HepG2 (cell line): Measurements from ENCODE around the gene CABP4.

ENCODE experiments used
- ATAD3A ChIP-seq: sonication (generic); formaldehyde crosslinking; IDR thresholded peaks from 2 replicates; pipeline ENCODE4 v1.4.0; 2020; ENCODE audit warnings: missing genetic modification reagents
- EP300 ChIP-seq, 3 experiments: sonication (generic) in 1 of 3; formaldehyde crosslinking in 1 of 3; IDR thresholded peaks; 2 replicates each; pipeline versions ENCODE4 v1.5.1 to v1.6.1; 2011 to 2020; ENCODE audit warnings: low read depth in 2 of 3, low read length in 2 of 3, borderline replicate concordance in 1 of 3, improper control_type of control experiment in 1 of 3, mild to moderate bottlenecking in 1 of 3, missing genetic modification reagents in 1 of 3, moderate library complexity in 1 of 3
- EZH2 ChIP-seq: conservative IDR thresholded peaks from 2 replicates; pipeline ENCODE4 v1.6.1; 2012; ENCODE audit warnings: mild to moderate bottlenecking, low read depth, low read length, moderate library complexity
- NFRKB ChIP-seq: fragments of 450-650 bp; IDR thresholded peaks from 2 replicates; pipeline ENCODE4 v1.6.1; 2017
- RELA ChIP-seq: sonication (generic); formaldehyde crosslinking; IDR thresholded peaks from 2 replicates; pipeline ENCODE4 v1.4.0; 2020; ENCODE audit warnings: missing genetic modification reagents
- ZNF709 ChIP-seq: sonication (generic); formaldehyde crosslinking; IDR thresholded peaks from 2 replicates; pipeline ENCODE4 v1.5.0; 2020; ENCODE audit warnings: mild to moderate bottlenecking, missing genetic modification reagents
- TF ChIP-seq, protein P1 (sequence below): sonication (generic); formaldehyde crosslinking; IDR thresholded peaks from 2 replicates; pipeline ENCODE4 v1.4.0; 2020; ENCODE audit warnings: missing genetic modification reagents
- TF ChIP-seq, protein P2 (sequence below): sonication (generic); formaldehyde crosslinking; IDR thresholded peaks from 2 replicates; pipeline ENCODE4 v1.9.0; 2021; ENCODE audit warnings: missing genetic modification reagents, borderline replicate concordance

DNA sequence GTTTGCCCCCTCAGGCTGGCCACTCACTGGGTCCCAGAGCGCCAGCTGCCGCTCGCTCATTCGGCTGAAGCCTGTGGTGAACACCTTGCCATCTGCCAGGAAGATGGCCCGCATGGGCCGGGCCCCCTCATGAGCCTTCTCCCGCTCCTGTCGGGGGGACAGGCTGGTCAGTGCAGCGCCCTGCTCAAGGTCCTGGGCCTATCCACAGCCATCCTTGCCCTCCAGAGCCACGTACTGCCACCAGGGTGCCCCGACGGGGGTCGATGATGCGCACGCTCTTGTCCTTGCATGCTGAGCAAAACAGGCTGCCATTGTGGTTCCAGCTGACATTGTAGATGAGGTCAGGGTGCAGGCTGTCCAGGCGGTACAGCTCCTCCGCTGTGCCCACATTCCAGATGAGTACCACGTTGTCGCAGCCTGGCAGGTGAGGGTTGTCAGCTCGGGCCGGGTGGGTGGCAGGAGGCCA, 14.0 kb upstream of the CABP4 start:
- TF ChIP-seq, protein P1, sequence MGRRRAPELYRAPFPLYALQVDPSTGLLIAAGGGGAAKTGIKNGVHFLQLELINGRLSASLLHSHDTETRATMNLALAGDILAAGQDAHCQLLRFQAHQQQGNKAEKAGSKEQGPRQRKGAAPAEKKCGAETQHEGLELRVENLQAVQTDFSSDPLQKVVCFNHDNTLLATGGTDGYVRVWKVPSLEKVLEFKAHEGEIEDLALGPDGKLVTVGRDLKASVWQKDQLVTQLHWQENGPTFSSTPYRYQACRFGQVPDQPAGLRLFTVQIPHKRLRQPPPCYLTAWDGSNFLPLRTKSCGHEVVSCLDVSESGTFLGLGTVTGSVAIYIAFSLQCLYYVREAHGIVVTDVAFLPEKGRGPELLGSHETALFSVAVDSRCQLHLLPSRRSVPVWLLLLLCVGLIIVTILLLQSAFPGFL (CRISPR knock-in tag) = no peak
- TF ChIP-seq EP300 (IDR thresholded peaks at IDR 0.05; ENCODE audit: low read depth in 2 of 2, low read length in 2 of 2) (no peak), EP300 (CRISPR knock-in tag; IDR thresholded peaks at IDR 0.05; ENCODE audit: borderline replicate concordance) (no peak), ATAD3A (CRISPR knock-in tag) (no peak), NFRKB (no peak), ZNF709 (no peak), EZH2 (no peak), RELA (CRISPR knock-in tag) (no peak)
- TF ChIP-seq, protein P2, sequence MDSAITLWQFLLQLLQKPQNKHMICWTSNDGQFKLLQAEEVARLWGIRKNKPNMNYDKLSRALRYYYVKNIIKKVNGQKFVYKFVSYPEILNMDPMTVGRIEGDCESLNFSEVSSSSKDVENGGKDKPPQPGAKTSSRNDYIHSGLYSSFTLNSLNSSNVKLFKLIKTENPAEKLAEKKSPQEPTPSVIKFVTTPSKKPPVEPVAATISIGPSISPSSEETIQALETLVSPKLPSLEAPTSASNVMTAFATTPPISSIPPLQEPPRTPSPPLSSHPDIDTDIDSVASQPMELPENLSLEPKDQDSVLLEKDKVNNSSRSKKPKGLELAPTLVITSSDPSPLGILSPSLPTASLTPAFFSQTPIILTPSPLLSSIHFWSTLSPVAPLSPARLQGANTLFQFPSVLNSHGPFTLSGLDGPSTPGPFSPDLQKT = no peak
